ENCODE results near the gene FBL. TPM values are rescaled to one million over a fixed set of nuclear protein-coding genes. Genes with fewer than 3 reads are reported as not detected.

FBL gene
- total RNA-seq, 1 experiment from 2014 or later, result 186 TPM

- ATAC-seq (no peak), DNase-seq (no peak)
- Histone ChIP-seq H3K9ac (ENCODE audit: low read length) (no peak overlapping the region), H3F3A (ENCODE audit: low read length, unreplicated experiment) (no peaks in the 10 kb centered on the region), H3K27me3 (ENCODE audit: low read length) (no peaks in the 10 kb centered on the region), H3K36me3 (ENCODE audit: low read depth, low read length) (peaks cover 6% of the 10 kb centered on the region; the same call in 1 of the 2 replicates), H4K20me1 (ENCODE audit: low read length) (no peaks in the 10 kb centered on the region), H3K9me3 (ENCODE audit: low read length) (no peaks in the 10 kb centered on the region), H3K4me2 (ENCODE audit: low read length) (no peak overlapping the region), H3K4me1 (ENCODE audit: insufficient read depth, low read length) (peaks cover 4% of the 10 kb centered on the region; the same call in 1 of the 2 replicates), H2AFZ (ENCODE audit: low read length) (no peak overlapping the region), H3K79me2 (ENCODE audit: low read length) (no peaks in the 10 kb centered on the region), H3K9me2 (replicated peaks; ENCODE audit: low read length) (no peaks in the 10 kb centered on the region), H3K4me3 (ENCODE audit: low read length) (no peak overlapping the region), H3K27ac (ENCODE audit: low read length) (no peak overlapping the region)
- POLR2A ChIA-PET (ENCODE audit: unreplicated experiment), result no interaction called here
- CTCF ChIA-PET, result no interaction called here
- no TSS peak for BruUV-seq (replicated peaks)
- intact Hi-C loops (cut with micrococcal nuclease), result no loop called here
- TF ChIP-seq EZH2phosphoT487 (IDR thresholded peaks at IDR 0.05; ENCODE audit: borderline replicate concordance, low read length) (no peak), CTCF (conservative IDR thresholded peaks at IDR 0.05; ENCODE audit: low read depth, low read length) (no peak), EZH2 (IDR thresholded peaks at IDR 0.05; ENCODE audit: low read length, unreplicated experiment) (no peak)
Measured at GRCh38 chr19:39829702-39830275, 16.4 kb downstream of the FBL start.

GRCh38 chr19:39828654-39829032 is 17.5 kb downstream of the FBL start:
- no peaks in the 10 kb centered on the region for H4K20me1 ChIP-seq (ENCODE audit: low read length)
- no peaks in the 10 kb centered on the region for H3K27me3 ChIP-seq (ENCODE audit: low read length)
- H3K9me2 ChIP-seq (replicated peaks; ENCODE audit: low read length), result no peaks in the 10 kb centered on the region
- no peak overlapping the region for H3K27ac ChIP-seq (ENCODE audit: low read length)
- TF ChIP-seq EZH2phosphoT487 (IDR thresholded peaks at IDR 0.05; ENCODE audit: borderline replicate concordance, low read length), result no peak
- TF ChIP-seq CTCF (conservative IDR thresholded peaks at IDR 0.05; ENCODE audit: low read depth, low read length), result no peak
- no peak overlapping the region for H2AFZ ChIP-seq (ENCODE audit: low read length)
- intact Hi-C loops (cut with micrococcal nuclease), result no loop called here
- POLR2A ChIA-PET (ENCODE audit: unreplicated experiment), result no interaction called here
- no TSS peak for BruUV-seq (replicated peaks)
- H3K4me3 ChIP-seq (ENCODE audit: low read length), result no peak overlapping the region
- CTCF ChIA-PET, result no interaction called here
- H3K4me1 ChIP-seq (ENCODE audit: insufficient read depth, low read length), result no peaks in the 10 kb centered on the region
- H3K9ac ChIP-seq (ENCODE audit: low read length), result no peak overlapping the region
- H3K36me3 ChIP-seq (ENCODE audit: low read depth, low read length), result no peaks in the 10 kb centered on the region
- no peaks in the 10 kb centered on the region for H3F3A ChIP-seq (ENCODE audit: low read length, unreplicated experiment)
- H3K9me3 ChIP-seq (ENCODE audit: low read length), result no peaks in the 10 kb centered on the region
- no peak for DNase-seq
- no peak overlapping the region for H3K4me2 ChIP-seq (ENCODE audit: low read length)
- ATAC-seq, result no peak
- 0 out of 2 replicates have a peak, but pooled peaks cover 2% of the 10 kb centered on the region for H3K79me2 ChIP-seq (ENCODE audit: low read length)

- H3K4me2 ChIP-seq (ENCODE audit: low read length), result no peak overlapping the region
- DNase-seq, result no peak
- no peak for ATAC-seq
- H3K79me2 ChIP-seq (ENCODE audit: low read length), result 0 out of 2 replicates have a peak, but pooled peaks cover 3% of the 10 kb centered on the region
- no peak overlapping the region for H3K27ac ChIP-seq (ENCODE audit: low read length)
- H3K9me3 ChIP-seq (ENCODE audit: low read length), result no peaks in the 10 kb centered on the region
- no peaks in the 10 kb centered on the region for H3F3A ChIP-seq (ENCODE audit: low read length, unreplicated experiment)
- H3K4me1 ChIP-seq (ENCODE audit: insufficient read depth, low read length), result no peaks in the 10 kb centered on the region
- ChIA-PET POLR2A (ENCODE audit: unreplicated experiment) (no interaction called here), CTCF (no interaction called here)
- H3K9me2 ChIP-seq (replicated peaks; ENCODE audit: low read length), result no peaks in the 10 kb centered on the region
- no peak overlapping the region for H2AFZ ChIP-seq (ENCODE audit: low read length)
- H4K20me1 ChIP-seq (ENCODE audit: low read length), result no peaks in the 10 kb centered on the region
- H3K27me3 ChIP-seq (ENCODE audit: low read length), result no peaks in the 10 kb centered on the region
- TF ChIP-seq CTCF (conservative IDR thresholded peaks at IDR 0.05; ENCODE audit: low read depth, low read length) (no peak), EZH2phosphoT487 (IDR thresholded peaks at IDR 0.05; ENCODE audit: borderline replicate concordance, low read length) (no peak), EZH2 (IDR thresholded peaks at IDR 0.05; ENCODE audit: low read length, unreplicated experiment) (no peak)
- no peak overlapping the region for H3K4me3 ChIP-seq (ENCODE audit: low read length)
- no TSS peak for BruUV-seq (replicated peaks)
- H3K9ac ChIP-seq (ENCODE audit: low read length), result no peak overlapping the region
- intact Hi-C loops (cut with micrococcal nuclease), result no loop called here
- no peaks in the 10 kb centered on the region for H3K36me3 ChIP-seq (ENCODE audit: low read depth, low read length)
Measured at GRCh38 chr19:39828015-39828653, 18.0 kb downstream of the FBL start.

Data from PC-3 (cell line).